Activated CD8-positive, alpha-beta memory T cell treated with anti-CD3 and anti-CD28 coated beads for 24 hours (primary cell): ENCODE results near the gene DNAH1.

Experiments
- DNase-seq: peaks from one replicate; pipeline ENCODE4 v3.0.0-alpha.2; 2020

Gene DNAH1

DNA sequence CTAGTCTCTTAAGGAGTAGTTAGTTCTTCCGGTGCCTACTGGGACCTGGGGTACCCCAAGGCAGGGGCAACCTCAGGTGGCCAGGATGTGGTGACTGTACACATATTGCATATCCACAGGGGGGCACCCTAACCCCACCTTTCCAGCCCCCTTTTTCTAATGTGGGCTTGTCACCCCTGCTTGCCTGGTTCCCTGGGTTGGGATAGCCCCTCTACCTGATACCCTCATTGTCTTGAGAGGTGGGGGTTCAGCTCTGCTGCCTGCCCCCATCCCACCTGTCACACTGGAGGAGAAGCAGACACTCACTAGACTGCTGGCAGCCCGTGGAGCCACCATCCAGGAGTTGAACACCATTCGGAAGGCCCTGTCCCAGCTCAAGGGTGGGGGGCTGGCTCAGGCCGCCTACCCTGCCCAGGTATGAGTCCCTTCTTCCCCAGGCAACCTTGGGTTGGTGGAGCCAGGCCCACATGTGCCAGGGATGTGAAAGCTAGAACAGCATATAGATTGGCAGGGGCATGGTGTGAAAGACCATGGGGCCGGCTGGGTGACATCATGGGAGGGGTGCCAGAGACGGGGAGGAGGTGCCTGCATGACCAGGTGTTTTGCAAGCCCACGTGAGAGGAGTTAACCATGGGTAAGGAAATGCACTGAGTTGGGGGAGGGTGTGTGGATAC is 24.5 kb upstream of the DNAH1 start:
- peak; percentile 78 for DNase-seq

GRCh38 chr3:52292247-52293065 is 23.7 kb upstream of the DNAH1 start:
- no peak for DNase-seq

GRCh38 chr3:52293491-52294319 is 22.4 kb upstream of the DNAH1 start:
- DNase-seq = no peak

- no peak for DNase-seq
Measured at GRCh38 chr3:52294320-52295150, 21.6 kb upstream of the DNAH1 start.

- no peak for DNase-seq
Measured at GRCh38 chr3:52295671-52296208, 20.4 kb upstream of the DNAH1 start.

DNA sequence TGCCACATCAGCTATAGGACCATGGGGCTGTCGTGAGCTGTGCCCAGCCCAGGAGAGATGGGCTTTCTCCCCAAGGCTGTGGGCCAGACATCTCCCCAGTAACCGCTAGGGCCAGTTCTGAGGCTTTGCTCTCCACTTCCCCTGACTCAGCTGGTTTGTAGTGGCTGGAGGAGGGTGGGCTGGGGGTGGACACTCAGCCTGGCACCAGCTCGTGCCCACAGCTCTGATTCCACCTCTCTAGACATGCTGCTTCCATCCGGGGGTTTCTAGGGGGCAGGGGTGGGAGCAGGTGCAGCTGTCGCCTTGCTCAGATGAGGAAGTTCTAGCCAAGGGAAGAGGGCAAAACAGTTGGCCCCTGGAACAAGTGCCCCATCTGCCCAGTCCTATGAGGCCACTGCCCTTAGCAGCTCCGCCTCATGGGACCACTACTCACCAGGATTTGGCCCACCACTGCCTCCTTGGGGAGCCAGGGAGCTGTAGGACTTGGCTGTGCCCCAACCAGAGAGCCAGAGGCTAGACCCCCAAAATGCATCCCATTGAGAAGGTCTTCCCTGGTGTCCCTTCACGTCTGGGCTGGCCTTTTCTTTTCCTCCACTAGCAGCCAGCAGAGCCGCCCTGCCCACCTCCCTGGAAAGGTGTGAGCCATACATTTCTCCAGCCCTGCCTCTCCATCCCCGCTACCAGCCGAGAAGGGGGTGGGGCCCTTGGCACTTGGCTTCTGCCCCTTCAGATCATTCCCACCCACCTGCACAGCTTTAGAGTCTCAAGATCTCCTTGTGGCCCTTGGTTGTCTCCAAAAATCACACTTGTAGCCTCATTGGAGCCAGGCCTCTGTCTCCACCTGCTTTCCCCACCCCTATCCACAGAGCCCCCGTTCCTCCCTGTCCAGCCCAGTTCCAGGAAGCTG is 18.6 kb upstream of the DNAH1 start:
- DNase-seq = no peak

GRCh38 chr3:52298149-52299098 is 17.7 kb upstream of the DNAH1 start:
- DNase-seq = no peak

DNA sequence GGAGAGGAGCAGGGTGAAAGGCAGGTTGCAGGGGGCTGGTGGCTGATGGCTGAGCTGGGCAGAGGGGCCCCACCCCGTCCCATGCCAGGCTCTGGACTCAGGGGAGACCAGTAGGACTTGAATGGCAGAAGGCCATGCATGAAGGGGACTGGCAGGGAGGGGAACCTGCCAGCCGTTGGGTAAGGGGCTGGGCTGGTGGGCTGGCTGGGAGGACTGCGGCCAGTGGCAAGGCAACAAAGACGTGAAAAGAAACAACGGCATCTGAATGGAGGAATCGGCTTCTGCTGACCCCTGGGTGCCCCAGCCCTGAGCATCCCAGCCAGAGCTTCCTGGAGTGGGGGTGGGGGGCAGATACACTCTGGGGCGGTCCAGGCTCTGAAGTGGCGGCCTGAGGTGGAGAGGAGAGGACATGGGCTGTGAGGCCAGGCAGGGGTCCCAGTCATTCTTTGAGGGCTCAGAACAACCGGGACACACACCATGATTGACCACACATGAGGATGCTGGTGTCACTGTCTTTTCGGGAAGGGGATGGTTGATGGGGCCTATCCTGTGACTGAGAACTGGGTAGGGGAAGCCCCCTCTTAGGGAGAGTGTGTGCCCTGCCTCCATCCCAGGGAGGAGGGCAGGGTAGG is 16.8 kb upstream of the DNAH1 start:
- no peak for DNase-seq

DNA sequence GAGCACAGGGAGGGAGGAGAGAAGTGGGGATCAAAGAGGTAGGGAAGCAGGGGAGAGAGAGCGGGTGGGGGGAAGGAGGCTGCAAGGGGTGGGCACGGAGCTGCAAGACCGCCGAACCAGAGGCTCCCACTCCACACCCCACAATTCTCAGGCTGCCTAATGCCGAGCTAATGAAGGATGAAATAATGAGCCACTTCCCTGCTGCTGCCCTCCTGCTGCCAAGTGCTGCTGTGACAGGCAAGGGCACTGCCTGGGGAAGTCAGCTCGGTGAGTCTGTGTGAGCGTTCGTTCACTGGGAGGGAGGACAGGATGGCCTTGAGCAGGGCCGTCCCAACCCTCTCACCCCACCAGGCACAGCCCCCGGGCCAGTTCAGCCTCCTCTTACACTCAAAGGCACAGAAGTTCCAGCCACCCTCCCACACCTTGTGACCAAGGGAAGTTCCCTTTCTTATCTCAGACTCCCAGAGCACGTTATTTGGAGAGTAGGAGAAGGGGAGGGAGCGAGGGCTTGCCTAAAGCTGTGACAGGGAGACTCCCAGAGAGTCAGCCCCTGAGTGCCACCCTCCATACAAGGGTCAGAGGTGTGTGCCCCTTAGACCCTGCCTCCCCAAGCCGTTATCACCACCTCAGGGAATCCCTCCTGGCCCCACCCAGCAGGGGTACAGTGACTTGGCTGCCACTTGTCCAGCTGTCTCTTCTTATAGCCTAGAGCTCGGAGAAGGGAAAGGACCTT is 16.1 kb upstream of the DNAH1 start:
- DNase-seq = no peak

DNA sequence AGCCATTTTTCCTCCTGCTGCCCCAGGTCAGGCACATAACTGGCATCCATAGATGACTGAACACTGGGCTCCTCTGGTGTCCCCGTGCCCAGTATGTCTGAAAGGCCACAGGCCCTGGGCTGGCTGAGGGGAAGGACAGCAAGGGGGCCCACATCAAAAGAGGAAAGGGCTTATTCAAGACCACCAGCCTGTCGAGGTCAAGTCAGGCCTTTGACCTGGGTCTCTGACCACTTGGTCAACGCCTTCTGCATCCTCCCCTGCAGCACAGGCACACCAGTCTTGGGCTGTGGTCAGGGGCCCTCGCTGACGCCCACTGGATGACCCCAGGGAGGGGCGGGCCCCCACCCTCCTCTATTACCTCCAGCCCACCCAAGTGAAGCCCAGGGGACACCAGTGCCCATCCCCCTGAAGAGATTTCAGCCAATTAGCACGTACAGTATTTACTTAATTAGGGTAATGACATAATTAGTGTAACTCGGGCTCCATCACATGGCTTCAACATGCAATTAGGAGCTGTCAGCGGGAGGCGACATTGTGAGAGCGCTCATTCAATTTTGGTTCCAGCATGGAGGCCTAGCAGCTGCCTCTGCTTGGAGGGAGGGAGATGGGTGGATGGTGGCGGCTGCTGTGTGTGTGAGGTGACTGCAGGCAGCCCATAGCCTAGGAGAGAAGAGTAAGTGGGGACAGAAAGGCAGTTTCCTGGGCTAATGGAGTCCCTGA is 13.5 kb upstream of the DNAH1 start:
- no peak for DNase-seq

DNA sequence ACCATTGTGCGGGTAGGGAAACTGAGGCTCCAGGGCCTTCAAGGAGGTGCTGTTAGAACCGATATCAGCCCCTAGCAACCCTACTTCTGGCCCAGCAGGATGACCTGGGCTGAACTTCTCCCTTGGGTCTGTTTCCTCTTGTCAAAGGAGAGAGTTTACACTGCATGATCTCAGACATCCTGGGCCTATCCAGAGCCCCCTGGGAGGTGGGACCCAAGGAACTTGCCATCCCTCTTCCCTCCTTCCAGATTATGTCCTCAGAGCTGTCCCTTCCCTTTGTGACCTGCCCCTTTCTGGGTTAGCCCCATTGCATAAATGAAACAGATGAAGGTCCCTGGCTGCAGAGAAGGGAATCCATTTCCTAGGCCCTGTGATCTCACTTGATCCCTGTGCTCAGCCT is 12.3 kb upstream of the DNAH1 start:
- DNase-seq = no peak

GRCh38 chr3:52305926-52306325 is 10.2 kb upstream of the DNAH1 start:
- DNase-seq = no peak

- no peak for DNase-seq
Measured at GRCh38 chr3:52306978-52307377, 9.1 kb upstream of the DNAH1 start.

DNA sequence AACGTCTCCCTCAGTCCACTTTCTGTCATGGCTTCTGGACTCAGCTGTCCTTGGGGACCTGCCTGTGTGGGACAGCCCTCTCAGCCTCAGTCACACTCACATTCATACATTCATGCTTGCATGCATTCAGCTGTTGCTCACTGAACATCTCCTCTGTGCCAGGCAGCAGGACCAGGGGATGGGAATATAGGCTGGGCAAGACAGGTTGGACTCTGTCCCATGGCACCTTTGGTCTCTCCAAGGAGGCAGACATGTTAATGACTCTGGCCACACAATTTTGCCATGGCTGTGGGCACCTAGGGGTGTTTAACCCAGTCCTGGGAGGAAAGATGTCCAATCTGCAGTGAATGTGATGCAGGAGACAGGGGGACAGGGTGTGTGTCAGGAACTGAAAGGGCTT is 7.8 kb upstream of the DNAH1 start:
- no peak for DNase-seq

GRCh38 chr3:52310861-52311575 is 5.1 kb upstream of the DNAH1 start:
- DNase-seq = peak; percentile 78

DNA sequence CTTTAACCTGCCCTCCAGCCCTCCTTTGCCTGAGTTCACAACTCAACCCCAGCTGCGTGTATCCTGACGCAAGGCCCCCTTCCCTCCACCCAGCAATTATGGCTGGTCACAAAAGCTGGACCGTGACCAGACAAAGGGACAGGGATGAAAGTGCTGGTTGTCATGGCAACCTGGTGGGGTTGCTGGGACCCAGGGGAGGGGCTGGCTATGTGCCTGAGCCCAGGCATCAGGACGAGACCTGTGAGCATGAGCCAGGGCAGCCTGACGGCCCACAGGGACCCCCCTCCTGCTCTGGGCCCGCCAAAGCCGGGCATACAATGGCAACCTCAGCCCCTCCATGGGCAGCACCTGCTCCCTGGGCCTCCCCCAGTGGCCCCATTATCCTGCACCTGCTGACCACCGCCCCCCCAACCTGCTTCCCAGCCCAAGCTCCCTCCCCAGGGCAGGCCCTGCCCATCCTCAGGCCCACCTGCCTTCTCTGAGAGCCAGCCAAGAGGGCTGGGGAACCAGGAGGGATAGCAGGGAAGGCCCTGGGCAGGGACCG is 4.5 kb upstream of the DNAH1 start:
- no peak for DNase-seq

DNA sequence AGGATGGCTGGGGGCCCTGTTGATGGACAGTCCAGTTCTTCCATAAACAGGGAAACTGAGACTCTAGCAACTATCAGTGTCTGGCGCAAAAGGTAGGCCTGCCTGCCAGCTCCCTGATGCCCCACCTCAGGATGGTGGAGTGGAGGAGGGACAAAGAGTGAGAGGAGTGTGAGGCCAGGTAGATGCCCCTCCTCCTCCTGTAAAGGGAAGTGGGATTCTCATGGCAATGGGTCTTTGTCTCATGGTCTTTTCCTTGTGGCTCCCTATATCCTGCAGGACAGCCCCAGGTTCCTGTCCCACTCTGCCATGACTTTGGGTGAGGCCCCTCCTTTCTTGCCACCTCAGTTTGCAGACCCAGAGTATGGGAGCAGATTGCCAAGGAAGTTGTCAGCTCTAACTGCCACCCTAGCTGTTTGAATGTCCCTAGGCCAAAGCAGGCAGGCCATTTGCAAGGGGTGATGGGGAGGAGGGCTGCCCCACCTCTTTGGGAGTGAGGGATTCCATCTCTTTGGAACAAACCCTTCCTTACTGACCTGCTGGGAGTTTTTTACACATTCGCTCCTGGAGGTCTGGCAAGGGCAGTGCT is 2.8 kb upstream of the DNAH1 start:
- DNase-seq = no peak
